NCI-H1105 (cell line): ENCODE measurements around the gene KIFC3.

Source experiments
- DNase-seq: peaks from one replicate; lab custom pipeline; 2025; lab: John Stamatoyannopoulos, UW

Gene KIFC3

DNA sequence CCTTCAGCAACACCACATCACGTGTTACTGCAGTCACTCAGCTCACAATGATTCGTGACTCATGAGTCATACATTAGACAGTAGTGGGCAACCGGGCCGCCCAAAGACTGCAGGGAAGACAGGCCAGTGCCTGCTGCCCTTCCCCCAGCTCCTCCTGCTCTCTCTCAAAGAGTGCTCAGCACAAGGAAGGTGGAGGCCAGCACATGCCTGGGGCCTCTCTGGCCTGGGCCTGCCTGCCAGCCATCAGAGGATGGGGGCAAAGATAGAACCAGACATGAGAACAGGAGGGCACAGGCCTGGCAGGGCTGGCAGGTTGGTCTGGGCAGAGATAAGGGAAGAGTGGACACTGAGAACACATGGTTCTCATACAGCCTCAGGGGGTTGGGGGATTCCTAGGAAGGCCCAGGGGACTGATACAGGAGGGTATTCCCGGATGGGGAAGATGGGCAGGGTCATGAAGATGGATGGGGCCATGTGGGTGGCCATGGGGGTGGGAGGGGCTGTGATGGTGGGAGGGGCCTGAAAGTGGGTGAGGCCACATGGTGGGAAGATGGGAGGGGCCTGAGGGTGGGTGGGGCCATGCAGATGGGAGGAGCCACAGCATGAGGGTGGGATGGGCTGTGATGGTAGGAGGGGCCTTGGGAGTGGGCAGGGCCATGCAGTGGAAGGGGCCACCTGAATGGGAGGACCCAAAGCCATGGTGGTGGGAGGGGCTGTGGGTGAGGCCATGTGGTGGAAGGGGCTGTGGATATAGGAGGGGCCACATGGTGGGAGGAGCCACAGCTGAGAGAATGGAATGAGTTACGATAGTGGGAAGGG, 37.7 kb downstream of the KIFC3 start:
- no peak for DNase-seq

DNA sequence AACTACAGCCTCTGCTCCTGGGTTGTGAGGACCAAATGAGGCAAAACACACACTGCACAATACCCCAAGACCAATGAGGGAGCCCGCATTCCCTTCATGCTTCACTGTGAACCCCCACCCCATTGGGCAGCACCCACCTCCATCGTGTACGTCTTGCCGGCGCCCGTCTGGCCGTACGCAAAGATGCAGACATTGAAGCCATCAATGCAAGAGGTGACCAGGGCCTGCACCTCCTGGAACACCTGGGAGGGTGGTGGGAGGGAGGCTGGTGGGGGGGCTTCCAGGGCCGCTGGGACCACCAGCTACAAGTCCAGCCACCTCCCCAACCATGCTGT, 38.3 kb downstream of the KIFC3 start:
- DNase-seq = no peak

DNA sequence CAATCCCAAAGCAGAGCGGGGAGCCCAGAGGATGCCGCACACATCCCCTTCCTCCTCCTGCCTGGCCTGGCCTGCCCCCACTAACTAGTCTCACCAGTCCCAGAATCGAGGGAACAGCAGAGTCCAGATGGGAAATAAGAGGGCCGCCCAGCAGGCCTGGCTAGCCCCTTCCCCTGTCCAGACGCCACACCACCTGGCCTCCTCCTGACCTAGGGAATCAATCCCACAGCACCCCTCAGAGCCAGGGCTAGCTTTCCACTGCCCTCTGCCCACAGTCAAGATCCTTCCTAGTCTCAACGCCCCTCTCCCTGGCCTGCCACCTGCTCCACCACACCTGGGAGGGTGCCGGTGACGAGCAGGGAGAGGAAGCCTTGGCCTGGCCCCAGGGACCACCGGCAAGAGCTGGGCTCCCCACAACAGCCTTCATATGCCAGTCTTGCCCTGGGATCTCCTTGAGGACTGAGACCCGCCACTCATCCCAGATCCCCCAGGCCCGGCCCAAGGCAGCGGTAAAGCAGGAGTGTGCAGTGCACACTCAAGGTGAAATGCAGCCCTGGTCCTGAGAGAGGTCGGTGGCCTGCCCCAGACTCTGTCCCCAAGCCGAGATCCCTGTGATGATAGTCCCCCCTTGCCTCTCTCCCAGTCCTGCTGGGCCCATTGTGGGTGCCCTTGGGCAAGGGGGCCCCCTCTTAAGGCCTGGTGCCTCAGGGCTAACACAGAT, 38.8 kb downstream of the KIFC3 start:
- DNase-seq = no peak

DNA sequence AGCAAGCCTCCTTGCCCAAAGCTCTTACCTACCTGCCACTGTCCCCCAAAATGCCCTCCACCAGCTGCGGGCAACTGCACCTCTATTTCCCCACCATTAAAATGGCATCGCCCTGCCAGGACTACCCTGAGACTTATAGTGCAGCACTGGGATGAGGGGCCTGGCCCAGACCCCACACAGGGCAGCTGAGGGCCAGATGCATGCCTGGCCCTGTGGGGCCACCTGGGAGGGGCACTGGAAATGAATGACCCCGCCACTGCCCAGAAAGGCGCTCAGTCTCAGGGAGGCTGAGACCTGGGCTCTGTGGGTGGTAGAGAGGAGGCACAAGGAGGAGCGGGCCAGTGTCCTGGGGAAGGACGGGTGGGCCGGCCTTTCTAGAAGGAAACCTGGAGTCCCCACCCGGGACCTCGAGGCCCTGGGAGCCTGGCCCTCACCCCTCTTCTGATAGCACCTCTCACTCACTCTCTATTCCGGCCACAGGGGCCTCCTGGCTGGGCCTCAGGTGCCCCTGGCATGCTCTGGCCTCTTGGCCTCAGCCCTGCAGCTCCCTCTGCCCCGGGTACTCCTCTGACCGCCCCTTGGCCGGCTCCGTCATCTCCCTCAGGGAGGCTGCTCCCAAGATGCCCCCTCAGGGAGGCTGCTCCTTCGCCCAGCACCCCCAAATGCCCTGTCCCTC, 39.8 kb downstream of the KIFC3 start:
- DNase-seq = no peak

DNA sequence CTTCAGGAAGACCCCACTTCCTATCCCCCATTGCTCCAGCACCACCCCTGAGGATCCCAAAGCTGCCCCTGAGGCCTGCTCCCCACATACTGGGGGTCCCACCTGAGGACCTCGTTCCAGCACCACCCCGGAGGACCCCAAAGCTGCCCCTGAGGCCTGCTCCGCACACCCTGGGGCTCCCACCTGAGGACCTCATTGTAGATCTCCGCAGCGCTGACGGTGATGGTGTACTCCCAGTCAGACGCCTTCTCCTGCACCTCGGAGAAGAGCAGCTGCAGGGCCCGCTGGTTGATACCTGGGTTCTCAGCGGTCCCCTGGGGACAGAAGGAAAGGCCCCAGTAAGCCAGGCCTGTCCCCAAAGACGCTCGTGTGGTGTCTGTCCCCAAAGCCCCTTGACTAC, 40.3 kb downstream of the KIFC3 start:
- DNase-seq = no peak

DNA sequence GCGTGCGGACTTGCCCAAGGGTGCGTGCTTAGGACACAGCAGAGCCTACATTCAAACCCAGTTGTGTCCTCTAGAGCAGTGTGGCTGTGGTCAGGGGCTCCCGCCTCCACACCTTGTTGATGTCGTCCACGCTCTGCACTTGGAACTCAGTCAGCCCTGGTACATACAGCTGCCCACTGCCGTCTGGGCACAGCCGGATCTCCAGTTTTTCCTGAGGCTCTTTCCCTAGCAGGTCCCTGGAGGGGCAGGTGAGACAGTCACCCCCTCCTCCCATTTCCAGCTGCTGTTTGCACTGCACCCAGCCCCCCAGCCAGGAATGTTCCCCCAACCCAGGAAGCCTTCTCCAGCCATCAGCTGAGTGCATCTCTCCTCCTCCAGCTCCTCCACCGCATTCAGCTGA, 41.0 kb downstream of the KIFC3 start:
- DNase-seq = no peak

DNA sequence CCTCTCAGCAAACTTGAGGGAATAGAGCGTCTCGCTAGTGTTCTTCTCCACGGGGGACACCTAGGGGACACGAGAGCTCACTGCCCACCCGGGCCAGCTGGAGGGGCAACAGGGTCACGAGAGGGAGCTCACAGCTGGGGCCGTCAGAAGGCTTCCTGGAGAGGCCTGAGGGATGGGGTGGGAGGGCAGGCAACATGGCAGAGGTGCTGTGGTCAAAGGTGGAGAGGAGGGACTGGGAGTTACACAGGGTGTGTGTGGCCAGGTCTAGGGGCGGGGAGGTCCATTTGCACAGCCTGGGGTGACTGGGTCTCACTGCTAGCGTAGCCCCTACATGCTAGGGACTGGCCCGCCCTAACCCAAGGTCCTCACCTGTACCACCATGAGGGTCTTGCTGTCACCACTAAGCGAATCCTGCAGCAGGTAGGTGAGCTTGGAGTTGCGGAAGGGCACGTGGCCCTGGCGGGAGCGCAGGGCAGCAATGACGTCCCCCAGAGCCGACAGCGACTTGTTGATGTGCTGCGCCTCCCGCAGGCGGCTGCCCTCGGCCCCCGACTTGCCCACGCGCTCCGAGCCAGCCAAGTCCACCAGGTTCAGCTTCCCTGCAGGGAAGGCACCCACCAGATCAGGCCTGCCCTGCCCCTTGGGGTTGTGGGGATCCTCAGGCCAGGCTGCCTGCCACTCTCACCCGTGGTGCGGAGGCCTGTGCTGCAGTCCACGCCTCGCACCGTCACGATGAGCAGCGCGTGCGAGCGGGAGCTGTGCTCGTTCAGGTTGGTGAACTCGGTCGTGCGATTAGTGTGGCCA, 41.7 kb downstream of the KIFC3 start:
- DNase-seq = no peak

DNA sequence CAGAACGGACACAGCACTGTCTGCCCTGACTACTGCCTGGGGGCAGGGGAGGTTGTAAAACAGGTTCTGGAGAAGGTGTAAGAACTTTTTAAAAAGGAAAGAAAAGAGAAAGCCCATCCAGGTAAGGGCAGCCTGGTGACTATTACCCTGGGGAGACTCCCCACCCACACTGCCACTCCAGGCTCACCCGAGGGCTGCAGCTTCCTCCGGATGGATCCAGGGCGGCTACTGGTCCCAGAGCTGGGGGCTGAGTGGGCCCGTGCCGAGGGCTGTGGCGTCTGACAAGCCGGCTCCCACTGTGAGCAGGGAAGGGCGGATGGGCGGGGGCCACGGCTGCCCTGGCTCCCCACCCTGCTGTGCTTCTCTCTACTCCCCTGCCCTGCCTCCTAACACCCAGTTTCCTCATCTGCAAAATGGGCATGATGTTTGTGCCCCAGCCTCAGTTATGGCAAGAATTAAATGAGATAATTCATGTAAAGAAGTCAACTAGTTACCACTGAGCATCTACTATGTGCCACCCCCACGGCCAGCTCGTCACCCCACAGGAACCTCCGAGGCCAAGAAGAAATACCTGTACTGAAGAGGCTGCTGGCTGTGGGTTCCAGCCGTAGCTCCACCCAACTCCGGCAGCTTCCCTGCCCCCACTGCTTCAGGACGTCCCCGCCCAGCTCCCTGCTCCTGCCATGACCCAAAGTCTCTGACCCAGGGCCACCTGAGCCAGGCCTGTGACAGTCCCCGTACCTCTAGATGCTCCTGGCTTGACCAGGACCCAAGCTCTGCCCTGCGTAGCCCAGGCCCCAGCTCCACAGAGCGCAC, 42.5 kb downstream of the KIFC3 start:
- DNase-seq = no peak

DNA sequence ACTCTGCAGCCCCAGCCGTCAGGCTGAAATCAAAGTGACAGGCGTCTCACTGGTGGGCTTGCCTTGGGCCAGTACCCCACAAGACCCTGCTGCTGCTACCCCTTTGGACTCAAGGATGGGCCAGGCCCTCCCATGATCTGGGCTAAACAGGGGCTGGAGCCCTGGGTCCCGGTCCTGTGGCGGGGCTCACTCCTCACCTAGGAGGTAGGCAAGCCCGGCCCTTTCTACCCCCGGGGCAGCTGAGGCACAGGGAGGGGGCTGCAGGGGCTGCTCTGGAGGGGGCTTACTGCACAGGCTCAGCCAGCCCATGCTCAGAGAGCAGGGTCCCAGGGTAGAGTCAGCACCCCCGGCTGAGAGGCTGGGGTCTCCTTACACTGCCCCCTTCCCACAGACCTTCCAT, 43.2 kb downstream of the KIFC3 start:
- no peak for DNase-seq

DNA sequence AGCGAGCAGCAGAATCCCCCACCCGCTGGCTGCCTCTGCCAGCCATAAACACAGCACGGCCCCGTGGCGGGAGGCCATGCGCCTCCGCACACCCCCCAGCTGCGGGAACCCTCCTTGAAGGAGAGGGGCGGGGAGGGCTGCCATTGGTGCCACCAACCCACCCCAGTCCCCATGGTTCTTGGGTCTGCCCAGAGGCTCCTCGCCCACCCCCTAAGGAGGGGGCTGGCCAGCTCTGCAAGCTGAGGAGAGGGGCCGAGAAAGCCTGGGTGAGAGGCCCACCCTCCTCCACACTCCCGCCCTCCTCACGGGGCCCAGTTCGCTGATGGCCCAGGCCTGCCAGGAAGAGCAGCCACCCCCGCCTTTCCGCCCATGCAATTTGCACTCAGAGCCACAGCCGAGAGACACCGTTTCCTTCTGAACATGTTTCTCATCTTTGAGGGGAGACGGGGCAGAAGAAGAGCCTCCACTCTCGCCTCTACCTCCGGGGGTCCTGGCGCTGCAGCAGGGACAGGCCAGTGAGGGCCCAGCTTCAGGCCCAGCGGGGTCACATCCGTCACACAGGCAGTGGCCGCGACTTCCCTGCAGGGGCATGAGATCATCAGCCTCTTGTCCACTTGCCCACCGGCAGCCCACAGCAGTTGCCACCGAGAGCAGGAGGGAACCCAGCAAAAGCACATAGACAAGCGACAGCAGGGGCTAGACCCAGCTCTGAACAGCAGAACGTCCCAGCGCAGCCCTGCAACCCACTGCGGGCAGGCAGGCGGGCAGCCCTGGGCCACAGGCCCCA, 43.8 kb downstream of the KIFC3 start:
- no peak for DNase-seq

DNA sequence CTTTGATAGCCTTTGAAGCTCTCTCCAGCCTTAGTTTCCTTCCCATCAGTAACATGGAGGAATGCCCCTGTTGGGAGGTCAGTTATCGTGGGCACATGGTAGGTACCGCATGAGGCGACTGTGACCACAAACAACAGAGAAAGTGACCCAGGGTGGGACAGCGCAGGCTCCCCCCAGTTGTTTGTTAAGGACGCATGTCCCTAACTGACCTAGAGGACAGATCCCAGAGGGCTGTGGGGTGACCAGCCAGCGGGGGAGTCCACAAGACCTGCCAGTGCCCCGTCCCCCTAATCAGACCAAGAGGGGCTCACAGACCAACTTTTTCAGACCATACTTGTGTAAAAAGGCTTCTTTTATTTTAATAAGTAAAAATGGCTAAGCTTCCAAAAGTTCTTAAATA, 44.4 kb downstream of the KIFC3 start:
- DNase-seq = no peak

DNA sequence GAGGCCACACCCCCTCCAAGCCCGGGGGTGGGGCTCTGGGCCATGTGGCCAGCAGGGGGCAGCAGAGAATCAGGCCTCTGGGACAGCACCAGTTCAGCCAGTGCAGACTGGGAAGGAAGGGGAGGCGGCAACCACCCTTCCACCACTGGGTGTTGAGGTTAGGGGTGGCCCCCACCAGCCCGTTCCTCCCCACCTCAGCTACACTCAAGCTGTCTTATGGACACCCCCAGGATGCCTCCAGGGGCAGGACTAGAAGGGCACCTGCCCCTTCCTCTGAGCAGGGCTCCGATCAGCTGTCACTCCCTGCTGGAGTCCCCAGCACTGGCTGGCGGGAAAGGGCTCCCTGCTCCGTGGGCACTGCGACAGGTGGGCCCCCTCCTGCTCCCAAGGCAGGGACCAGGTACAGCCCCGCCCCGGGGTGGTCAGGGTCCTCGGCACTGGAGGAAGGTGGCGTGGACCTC, 44.9 kb downstream of the KIFC3 start:
- peak; percentile 8 for DNase-seq

DNA sequence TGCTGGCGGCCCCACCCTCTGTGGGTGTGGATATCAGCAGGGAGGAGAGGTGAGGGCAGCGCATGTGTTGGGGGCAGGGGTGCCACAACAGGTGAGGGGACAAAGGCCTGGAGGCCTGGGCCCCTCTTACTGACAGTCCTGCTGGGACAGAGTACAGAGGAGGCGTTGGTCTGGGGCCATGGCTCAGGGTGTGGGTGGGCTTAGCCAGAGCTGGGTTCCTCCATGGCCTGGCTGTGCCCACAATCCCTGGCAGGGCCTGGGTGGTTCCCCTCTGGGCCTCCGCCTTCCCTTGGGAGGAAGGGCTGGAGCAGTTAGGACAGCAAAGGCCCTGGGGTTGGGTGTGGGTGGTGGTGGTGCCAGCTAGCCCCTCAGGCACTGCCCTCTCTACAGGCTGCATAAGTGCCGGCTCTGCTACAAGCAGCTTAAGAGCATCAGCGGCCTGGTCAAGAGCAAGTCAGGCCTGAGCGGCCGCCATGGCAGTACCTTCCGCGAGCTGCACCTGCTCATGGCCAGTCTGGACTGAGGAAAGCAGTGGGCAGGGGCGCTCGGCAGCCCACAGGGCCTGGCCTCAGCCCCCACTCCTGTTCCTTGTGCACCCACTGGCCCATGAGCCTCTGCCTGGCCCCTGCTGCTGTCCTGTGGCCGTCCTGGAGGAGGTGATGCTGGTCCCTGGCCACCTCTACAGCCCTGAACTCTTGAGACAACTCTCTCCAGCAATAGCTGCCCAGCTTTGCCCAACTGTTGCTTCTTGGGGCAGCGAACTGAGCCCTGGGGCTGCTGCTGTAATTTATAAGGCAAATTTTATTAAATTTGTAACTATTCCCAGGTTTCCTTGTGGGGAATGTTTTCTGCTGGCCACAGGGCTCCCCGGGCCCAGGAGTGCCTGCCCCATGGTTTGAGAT, 45.6 kb downstream of the KIFC3 start:
- no peak for DNase-seq

DNA sequence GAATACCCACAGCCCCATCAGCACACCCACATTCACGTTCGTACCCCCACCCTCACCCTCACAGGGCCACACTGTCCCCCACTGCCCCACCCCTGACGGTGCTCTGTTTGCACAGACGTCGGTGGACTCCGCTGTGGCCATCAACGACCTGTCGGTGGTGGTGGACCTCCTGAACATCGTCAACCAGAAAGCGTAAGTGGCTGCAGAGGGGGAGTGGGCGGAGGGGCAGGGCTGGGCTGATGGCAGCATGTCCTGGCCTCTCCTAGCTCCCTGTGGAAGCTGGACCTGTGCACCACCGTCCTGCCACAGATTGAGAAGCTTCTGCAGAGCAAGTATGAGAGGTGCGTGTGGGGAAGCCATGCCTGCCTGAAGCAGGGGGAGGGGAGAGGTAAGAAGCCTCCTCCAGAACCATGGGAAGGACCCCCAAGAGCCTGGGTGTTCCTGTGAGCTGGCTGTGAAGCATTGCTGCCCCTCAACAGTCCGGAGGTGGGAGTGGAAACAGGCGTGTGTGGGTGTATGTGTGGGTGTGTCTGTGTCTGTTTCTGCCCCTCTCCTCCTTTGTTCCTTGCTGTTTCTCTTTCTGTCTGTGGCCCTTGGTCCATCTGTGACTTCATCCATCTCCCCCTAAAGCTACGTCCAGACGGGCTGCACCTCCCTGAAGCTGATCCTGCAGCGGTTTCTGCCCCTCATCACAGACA, 46.4 kb downstream of the KIFC3 start:
- DNase-seq = no peak

DNA sequence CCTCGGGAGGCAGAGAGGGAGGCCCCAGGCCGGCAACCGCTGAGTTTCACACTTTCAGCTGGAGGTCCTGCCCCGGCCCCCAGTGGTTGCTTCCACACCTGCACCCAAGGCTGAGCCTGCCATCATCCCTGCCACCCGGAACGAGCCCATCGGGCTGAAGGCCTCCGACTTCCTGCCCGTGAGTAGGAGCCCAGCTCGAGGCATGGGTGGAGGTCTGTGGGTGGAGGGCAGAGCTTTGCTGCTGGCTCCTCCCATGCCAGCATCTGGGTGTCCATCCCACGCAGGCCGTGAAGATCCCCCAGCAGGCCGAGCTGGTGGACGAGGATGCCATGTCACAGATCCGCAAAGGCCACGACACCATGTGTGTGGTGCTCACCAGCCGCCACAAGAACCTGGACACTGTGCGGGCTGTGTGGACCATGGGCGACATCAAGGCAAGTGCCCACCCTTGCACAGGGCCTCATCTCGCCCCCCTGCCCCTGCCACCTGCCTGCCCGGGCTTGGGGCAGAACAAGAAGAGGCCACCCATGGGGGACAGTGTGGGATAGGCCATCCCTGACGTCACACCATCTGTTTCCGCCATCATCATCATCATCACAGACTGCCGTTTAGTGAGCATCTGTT, 47.1 kb downstream of the KIFC3 start:
- DNase-seq = no peak

DNA sequence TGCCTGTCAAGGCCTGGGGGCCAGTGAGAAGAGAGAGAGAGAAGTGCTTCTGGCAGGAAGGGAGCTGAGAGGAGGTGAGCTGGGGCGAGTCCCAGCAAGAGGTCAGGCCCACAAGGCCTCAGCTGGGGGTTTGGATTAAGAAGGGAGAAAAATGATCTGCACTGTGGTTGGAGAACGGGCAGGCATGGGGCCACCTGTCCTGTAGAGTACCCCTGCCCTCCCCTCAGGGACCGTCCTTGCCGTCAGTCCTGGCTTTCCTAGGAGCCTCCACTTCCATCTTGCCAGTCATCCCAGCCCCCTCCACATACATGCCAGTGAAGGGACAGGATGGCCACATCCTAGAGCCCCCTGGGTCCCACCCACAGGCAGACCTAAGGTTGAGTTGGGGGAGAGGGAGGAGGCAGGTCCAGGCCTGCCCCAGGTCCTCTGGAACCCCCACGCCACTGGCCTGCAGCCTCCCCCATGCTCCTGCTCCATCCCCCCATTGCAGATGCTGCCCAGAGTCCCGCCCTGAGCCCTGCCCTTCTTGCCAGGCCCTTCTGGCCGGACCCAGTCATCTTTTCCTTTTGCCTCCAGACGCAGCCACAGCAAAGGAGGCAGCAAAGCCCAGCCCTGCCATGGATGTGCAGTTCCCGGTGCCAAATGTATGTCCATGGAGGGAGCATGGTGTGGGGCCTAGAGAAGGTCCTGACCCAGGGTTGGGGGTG, 47.8 kb downstream of the KIFC3 start:
- DNase-seq = no peak

DNA sequence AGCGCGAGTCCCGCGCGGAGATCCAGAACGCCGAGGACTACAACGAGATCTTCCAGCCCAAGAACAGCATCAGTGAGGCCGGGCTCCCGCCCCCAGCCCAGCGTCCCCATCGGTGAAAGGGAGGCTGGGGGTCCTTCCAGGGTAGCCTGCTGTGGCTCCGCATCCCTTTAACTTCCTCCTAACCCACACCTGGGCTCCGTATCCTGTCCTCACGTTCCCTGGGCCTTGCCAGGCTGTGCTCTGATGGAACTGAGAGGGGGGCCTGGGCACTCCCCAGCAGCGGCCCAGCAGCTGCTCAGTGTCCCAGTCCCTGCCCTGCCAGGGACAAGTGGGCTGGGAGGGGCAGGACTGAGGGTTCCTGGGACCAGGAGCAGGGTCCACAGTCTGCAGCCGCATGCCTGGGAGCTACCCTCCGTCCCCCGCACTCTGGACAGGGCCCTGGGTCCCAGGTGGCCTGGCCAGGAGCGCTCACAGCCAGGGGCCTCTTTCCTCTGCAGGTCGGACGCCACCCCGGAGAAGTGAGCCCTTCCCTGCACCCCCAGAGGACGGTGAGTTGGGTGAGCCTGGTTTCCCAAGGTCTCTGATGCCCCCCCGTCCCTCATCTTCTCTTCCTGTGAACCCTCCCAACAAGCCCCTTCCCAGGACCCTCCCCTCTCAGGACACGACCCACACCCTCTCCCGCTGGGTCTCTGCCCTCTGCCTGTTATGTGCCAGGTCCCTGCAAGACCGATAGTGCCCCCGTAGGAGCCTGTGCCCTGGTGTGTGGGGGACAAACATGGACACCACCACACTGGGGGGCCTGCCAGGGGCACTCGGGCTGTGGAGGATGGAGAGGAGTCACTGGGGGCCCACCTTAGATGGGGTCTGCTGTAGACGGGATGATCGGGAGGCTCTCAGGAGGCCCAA, 48.6 kb downstream of the KIFC3 start:
- DNase-seq = no peak
